HepG2 (cell line): ENCODE data around the gene GNRH2. TPM values are rescaled to one million over a fixed set of nuclear protein-coding genes. Genes with fewer than 3 reads are reported as not detected.

Experiments
- MAFF ChIP-seq: IDR thresholded peaks from 2 replicates; pipeline ENCODE4 v1.6.1; 2011; ENCODE audit warnings: low read depth, low read length, improper control_type of control experiment
- MTA1 ChIP-seq: sonication (generic); formaldehyde crosslinking; IDR thresholded peaks from 2 replicates; pipeline ENCODE4 v1.4.0; 2020; ENCODE audit warnings: missing genetic modification reagents, mild to moderate bottlenecking, borderline replicate concordance
- NR2F1 ChIP-seq, 2 experiments: fragments of 450-650 bp in 1 of 2; formaldehyde crosslinking in 1 of 2; IDR thresholded peaks; 2 replicates each; pipeline versions ENCODE4 v1.5.0 to v1.6.1; 2016 to 2020; ENCODE audit warnings: mild to moderate bottlenecking in 1 of 2, missing compliant biosample characterization in 1 of 2, missing genetic modification reagents in 1 of 2, moderate library complexity in 1 of 2
- PCBP2 ChIP-seq: fragments of 200-400 bp; formaldehyde crosslinking; optimal IDR thresholded peaks from 2 replicates; pipeline ENCODE3; 2018; ENCODE audit warnings: low read length, low read depth; ENCODE audit not compliant: poor library complexity, severe bottlenecking
- PRMT3 ChIP-seq: sonication (generic); formaldehyde crosslinking; IDR thresholded peaks from 2 replicates; pipeline ENCODE4 v1.8.1; 2022; ENCODE audit warnings: low read depth, mild to moderate bottlenecking, moderate library complexity, missing genetic modification reagents, borderline replicate concordance
- SRF ChIP-seq: IDR thresholded peaks from 2 replicates; pipeline ENCODE4 v1.6.1; 2011; ENCODE audit warnings: mild to moderate bottlenecking, low read depth, low read length, moderate library complexity
- THYN1 ChIP-seq: sonication (generic); formaldehyde crosslinking; IDR thresholded peaks from 2 replicates; pipeline ENCODE4 v1.8.1; 2023; ENCODE audit warnings: low read depth, mild to moderate bottlenecking, moderate library complexity, missing genetic modification reagents, borderline replicate concordance
- ZBTB42 ChIP-seq: sonication (generic); formaldehyde crosslinking; IDR thresholded peaks from 2 replicates; pipeline ENCODE4 v1.5.0; 2020; ENCODE audit warnings: mild to moderate bottlenecking, missing genetic modification reagents
- ZNF343 ChIP-seq: sonication (generic); formaldehyde crosslinking; IDR thresholded peaks from 2 replicates; pipeline ENCODE4 v1.4.0; 2020; ENCODE audit warnings: mild to moderate bottlenecking, missing genetic modification reagents
- ZNF619 ChIP-seq: sonication (generic); formaldehyde crosslinking; IDR thresholded peaks from 2 replicates; pipeline ENCODE4 v1.4.0; 2020; ENCODE audit warnings: mild to moderate bottlenecking, missing genetic modification reagents
- polyA plus RNA-seq, 8 experiments: library from polyadenylated mRNA; depleted of rRNA in 3 of 8; stranded (reverse) in 7 of 8; unstranded in 1 of 8; fragments of >200 nt; fragmentation: Illumina TruSeq in 4 of 8; extraction: Trizol in 4 of 8; gene quantifications; 2 replicates each; pipeline versions ENCODE4 v1.2.1 to v1.2.3, GENCODE V29; 2011 to 2016; ENCODE audit warnings: low read depth in 4 of 8, missing spikeins in 1 of 8, mixed read lengths in 1 of 8; ENCODE audit not compliant: insufficient read depth in 1 of 8
- total RNA-seq, 5 experiments: library from RNA; depleted of rRNA; stranded (reverse); fragments of >200 nt; fragmentation: Illumina TruSeq; extraction: Trizol; gene quantifications; 2 replicates each; pipeline ENCODE4 v1.2.3, GENCODE V29; 2016; ENCODE audit warnings: low read depth in 1 of 5
- TF ChIP-seq, protein P1 (sequence below): sonication (generic); formaldehyde crosslinking; IDR thresholded peaks from 2 replicates; pipeline ENCODE4 v1.5.0; 2020; ENCODE audit warnings: missing genetic modification reagents, mild to moderate bottlenecking, borderline replicate concordance
- TF ChIP-seq, protein P2 (sequence below): sonication (generic); formaldehyde crosslinking; IDR thresholded peaks from 2 replicates; pipeline ENCODE4 v1.4.0; 2020; ENCODE audit warnings: missing genetic modification reagents
- TF ChIP-seq, protein P3 (sequence below): sonication (generic); formaldehyde crosslinking; conservative IDR thresholded peaks from 2 replicates; pipeline ENCODE4 v1.8.1; 2023; ENCODE audit warnings: missing genetic modification reagents
- TF ChIP-seq, protein P4 (sequence below): sonication (generic); formaldehyde crosslinking; IDR thresholded peaks from 2 replicates; pipeline ENCODE4 v1.4.0; 2020; ENCODE audit warnings: missing genetic modification reagents, borderline replicate concordance
- TF ChIP-seq, protein P5 (sequence below): sonication (generic); formaldehyde crosslinking; IDR thresholded peaks from 2 replicates; pipeline ENCODE4 v1.5.0; 2020; ENCODE audit warnings: mild to moderate bottlenecking, missing genetic modification reagents

The GNRH2 gene
- total and polyA plus RNA-seq, 2 of the 13 experiments (the other 11 are each of a cell fraction or from before 2014, with no cell fraction given), result 0.28 TPM; not detected in 1

DNA sequence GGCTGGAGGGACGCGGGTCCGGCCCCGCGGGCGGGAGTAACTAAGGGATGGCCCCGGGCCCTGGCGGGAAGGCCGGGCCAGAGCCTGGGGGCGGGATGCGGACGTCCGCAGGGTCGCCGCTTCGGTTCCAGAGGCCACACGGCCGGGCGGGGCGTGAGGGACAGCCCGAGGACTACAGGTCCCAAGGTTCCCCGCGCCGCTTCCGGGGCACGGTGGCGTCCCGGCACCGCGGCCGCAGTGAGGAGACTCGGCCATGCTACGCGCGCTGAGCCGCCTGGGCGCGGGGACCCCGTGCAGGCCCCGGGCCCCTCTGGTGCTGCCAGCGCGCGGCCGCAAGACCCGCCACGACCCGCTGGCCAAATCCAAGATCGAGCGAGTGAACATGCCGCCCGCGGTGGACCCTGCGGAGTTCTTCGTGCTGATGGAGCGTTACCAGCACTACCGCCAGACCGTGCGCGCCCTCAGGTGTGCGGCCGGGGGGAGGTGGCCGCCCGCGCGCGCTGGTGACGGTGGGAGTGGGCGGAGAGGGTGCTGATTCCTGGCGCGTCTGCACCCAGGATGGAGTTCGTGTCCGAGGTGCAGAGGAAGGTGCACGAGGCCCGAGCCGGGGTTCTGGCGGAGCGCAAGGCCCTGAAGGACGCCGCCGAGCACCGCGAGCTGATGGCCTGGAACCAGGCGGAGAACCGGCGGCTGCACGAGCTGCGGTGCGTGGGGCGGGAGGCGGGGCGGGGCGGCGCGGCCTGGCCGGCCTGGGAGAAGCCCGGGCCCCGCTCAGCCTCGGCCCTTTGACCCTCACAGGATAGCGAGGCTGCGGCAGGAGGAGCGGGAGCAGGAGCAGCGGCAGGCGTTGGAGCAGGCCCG, 2.6 kb downstream of the GNRH2 start, which contains the start of gene MRPS26 (continued):
- TF ChIP-seq, protein P1, sequence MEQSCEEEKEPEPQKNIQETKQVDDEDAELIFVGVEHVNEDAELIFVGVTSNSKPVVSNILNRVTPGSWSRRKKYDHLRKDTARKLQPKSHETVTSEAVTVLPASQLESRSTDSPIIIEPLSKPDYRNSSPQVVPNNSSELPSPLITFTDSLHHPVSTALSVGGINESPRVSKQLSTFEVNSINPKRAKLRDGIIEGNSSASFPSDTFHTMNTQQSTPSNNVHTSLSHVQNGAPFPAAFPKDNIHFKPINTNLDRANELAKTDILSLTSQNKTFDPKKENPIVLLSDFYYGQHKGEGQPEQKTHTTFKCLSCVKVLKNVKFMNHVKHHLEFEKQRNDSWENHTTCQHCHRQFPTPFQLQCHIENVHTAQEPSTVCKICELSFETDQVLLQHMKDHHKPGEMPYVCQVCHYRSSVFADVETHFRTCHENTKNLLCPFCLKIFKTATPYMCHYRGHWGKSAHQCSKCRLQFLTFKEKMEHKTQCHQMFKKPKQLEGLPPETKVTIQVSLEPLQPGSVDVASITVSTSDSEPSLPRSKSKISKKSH (CRISPR knock-in tag), result 0 out of 2 replicates have a peak, but pooled peaks have one; percentile 77
- 0 out of 2 replicates have a peak, but pooled peaks have one; percentile 22 for TF ChIP-seq SRF
- TF ChIP-seq, protein P2, sequence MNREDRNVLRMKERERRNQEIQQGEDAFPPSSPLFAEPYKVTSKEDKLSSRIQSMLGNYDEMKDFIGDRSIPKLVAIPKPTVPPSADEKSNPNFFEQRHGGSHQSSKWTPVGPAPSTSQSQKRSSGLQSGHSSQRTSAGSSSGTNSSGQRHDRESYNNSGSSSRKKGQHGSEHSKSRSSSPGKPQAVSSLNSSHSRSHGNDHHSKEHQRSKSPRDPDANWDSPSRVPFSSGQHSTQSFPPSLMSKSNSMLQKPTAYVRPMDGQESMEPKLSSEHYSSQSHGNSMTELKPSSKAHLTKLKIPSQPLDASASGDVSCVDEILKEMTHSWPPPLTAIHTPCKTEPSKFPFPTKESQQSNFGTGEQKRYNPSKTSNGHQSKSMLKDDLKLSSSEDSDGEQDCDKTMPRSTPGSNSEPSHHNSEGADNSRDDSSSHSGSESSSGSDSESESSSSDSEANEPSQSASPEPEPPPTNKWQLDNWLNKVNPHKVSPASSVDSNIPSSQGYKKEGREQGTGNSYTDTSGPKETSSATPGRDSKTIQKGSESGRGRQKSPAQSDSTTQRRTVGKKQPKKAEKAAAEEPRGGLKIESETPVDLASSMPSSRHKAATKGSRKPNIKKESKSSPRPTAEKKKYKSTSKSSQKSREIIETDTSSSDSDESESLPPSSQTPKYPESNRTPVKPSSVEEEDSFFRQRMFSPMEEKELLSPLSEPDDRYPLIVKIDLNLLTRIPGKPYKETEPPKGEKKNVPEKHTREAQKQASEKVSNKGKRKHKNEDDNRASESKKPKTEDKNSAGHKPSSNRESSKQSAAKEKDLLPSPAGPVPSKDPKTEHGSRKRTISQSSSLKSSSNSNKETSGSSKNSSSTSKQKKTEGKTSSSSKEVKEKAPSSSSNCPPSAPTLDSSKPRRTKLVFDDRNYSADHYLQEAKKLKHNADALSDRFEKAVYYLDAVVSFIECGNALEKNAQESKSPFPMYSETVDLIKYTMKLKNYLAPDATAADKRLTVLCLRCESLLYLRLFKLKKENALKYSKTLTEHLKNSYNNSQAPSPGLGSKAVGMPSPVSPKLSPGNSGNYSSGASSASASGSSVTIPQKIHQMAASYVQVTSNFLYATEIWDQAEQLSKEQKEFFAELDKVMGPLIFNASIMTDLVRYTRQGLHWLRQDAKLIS (CRISPR knock-in tag), result peak; percentile 65; the same call in 1 of the 2 replicates
- TF ChIP-seq, protein P3, sequence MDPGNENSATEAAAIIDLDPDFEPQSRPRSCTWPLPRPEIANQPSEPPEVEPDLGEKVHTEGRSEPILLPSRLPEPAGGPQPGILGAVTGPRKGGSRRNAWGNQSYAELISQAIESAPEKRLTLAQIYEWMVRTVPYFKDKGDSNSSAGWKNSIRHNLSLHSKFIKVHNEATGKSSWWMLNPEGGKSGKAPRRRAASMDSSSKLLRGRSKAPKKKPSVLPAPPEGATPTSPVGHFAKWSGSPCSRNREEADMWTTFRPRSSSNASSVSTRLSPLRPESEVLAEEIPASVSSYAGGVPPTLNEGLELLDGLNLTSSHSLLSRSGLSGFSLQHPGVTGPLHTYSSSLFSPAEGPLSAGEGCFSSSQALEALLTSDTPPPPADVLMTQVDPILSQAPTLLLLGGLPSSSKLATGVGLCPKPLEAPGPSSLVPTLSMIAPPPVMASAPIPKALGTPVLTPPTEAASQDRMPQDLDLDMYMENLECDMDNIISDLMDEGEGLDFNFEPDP (CRISPR knock-in tag), result no peak
- no peak for TF ChIP-seq PCBP2
- peak; percentile 92; the same call in 1 of the 2 replicates for TF ChIP-seq MTA1 (CRISPR knock-in tag)
- peak; percentile 98 for TF ChIP-seq ZNF619 (CRISPR knock-in tag)
- TF ChIP-seq, protein P4, sequence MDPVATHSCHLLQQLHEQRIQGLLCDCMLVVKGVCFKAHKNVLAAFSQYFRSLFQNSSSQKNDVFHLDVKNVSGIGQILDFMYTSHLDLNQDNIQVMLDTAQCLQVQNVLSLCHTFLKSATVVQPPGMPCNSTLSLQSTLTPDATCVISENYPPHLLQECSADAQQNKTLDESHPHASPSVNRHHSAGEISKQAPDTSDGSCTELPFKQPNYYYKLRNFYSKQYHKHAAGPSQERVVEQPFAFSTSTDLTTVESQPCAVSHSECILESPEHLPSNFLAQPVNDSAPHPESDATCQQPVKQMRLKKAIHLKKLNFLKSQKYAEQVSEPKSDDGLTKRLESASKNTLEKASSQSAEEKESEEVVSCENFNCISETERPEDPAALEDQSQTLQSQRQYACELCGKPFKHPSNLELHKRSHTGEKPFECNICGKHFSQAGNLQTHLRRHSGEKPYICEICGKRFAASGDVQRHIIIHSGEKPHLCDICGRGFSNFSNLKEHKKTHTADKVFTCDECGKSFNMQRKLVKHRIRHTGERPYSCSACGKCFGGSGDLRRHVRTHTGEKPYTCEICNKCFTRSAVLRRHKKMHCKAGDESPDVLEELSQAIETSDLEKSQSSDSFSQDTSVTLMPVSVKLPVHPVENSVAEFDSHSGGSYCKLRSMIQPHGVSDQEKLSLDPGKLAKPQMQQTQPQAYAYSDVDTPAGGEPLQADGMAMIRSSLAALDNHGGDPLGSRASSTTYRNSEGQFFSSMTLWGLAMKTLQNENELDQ (CRISPR knock-in tag), result peak; percentile 11; the same call in 1 of the 2 replicates
- TF ChIP-seq THYN1, result no peak; the same call in none of the 2 replicates
- TF ChIP-seq ZBTB42 (CRISPR knock-in tag), result no peak; the same call in none of the 2 replicates
- TF ChIP-seq MAFF, result no peak
- peak in 1 of 2 experiments; percentile 7; a peak in 2 of 4 replicates for TF ChIP-seq NR2F1 (CRISPR knock-in tag; IDR thresholded peaks at IDR 0.05)
- TF ChIP-seq, protein P5, sequence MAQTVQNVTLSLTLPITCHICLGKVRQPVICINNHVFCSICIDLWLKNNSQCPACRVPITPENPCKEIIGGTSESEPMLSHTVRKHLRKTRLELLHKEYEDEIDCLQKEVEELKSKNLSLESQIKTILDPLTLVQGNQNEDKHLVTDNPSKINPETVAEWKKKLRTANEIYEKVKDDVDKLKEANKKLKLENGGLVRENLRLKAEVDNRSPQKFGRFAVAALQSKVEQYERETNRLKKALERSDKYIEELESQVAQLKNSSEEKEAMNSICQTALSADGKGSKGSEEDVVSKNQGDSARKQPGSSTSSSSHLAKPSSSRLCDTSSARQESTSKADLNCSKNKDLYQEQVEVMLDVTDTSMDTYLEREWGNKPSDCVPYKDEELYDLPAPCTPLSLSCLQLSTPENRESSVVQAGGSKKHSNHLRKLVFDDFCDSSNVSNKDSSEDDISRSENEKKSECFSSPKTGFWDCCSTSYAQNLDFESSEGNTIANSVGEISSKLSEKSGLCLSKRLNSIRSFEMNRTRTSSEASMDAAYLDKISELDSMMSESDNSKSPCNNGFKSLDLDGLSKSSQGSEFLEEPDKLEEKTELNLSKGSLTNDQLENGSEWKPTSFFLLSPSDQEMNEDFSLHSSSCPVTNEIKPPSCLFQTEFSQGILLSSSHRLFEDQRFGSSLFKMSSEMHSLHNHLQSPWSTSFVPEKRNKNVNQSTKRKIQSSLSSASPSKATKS (CRISPR knock-in tag), result no peak
- TF ChIP-seq ZNF343, result peak; percentile 74; the same call in 1 of the 2 replicates
- 0 out of 2 replicates have a peak, but pooled peaks have one; percentile 77 for TF ChIP-seq PRMT3 (CRISPR knock-in tag)
